H9 (cell line): ENCODE measurements around the gene IL26. TPM values are rescaled to one million over a fixed set of nuclear protein-coding genes. Genes with fewer than 3 reads are reported as not detected.

ENCODE experiments used
- DNase-seq: peaks from one replicate; pipeline ENCODE4 v3.0.0-alpha.2; 2017
- H2AFZ ChIP-seq: one replicate; pipeline ENCODE4 v1.6.1; 2013; ENCODE audit warnings: mild to moderate bottlenecking, low read length, control low read depth, moderate library complexity
- H2AK5ac ChIP-seq: 2 replicates; pipeline ENCODE4 v1.6.1; 2013; ENCODE audit warnings: low read length, control low read depth, mixed read lengths; ENCODE audit not compliant: insufficient read length
- H2BK120ac ChIP-seq: one replicate; pipeline ENCODE4 v1.6.1; 2013; ENCODE audit warnings: low read depth, mild to moderate bottlenecking, low read length, control low read depth, inconsistent platforms; ENCODE audit not compliant: poor library complexity, severe bottlenecking
- H2BK12ac ChIP-seq: 2 replicates; pipeline ENCODE4 v1.6.1; 2013; ENCODE audit warnings: low read length, control low read depth, mixed read lengths, low read depth; ENCODE audit not compliant: insufficient read length
- H2BK15ac ChIP-seq: 2 replicates; pipeline ENCODE4 v1.6.1; 2013; ENCODE audit warnings: low read depth, low read length, control low read depth
- H2BK20ac ChIP-seq: one replicate; pipeline ENCODE4 v1.6.1; 2013; ENCODE audit warnings: low read depth, mild to moderate bottlenecking, low read length, control low read depth, inconsistent platforms; ENCODE audit not compliant: poor library complexity, severe bottlenecking
- H2BK5ac ChIP-seq: 2 replicates; pipeline ENCODE4 v1.6.1; 2013; ENCODE audit warnings: low read length, control low read depth, mixed read lengths; ENCODE audit not compliant: insufficient read length
- H3K14ac ChIP-seq: 2 replicates; pipeline ENCODE4 v1.6.1; 2013; ENCODE audit warnings: low read length, control low read depth; ENCODE audit not compliant: insufficient read depth
- H3K18ac ChIP-seq: 2 replicates; pipeline ENCODE4 v1.6.1; 2013; ENCODE audit warnings: low read depth, mild to moderate bottlenecking, mixed read lengths, low read length, control low read depth; ENCODE audit not compliant: insufficient read length
- H3K23ac ChIP-seq: 2 replicates; pipeline ENCODE4 v1.6.1; 2013; ENCODE audit warnings: low read length, control low read depth, mixed read lengths, low read depth; ENCODE audit not compliant: insufficient read length
- H3K23me2 ChIP-seq: 2 replicates; pipeline ENCODE4 v1.6.1; 2013; ENCODE audit warnings: low read depth, mild to moderate bottlenecking, mixed read lengths, low read length, control low read depth; ENCODE audit not compliant: insufficient read length, poor library complexity, severe bottlenecking
- H3K27ac ChIP-seq: 2 replicates; pipeline ENCODE4 v1.5.1; 2013; ENCODE audit warnings: low read length, control low read depth, mixed read lengths, low read depth; ENCODE audit not compliant: insufficient read length
- H3K27me3 ChIP-seq: 2 replicates; pipeline ENCODE4 v1.6.1; 2013; ENCODE audit warnings: low read length, control low read depth, inconsistent platforms; ENCODE audit not compliant: insufficient read depth
- H3K4ac ChIP-seq: 2 replicates; pipeline ENCODE4 v1.6.1; 2013; ENCODE audit warnings: low read depth, mild to moderate bottlenecking, control low read depth, inconsistent platforms, low read length, moderate library complexity
- H3K4me1 ChIP-seq: 2 replicates; pipeline ENCODE4 v1.6.1; 2013; ENCODE audit warnings: low read length, control low read depth, inconsistent platforms; ENCODE audit not compliant: insufficient read depth
- H3K4me2 ChIP-seq: 2 replicates; pipeline ENCODE4 v1.6.1; 2013; ENCODE audit warnings: low read length, control low read depth, mixed read lengths; ENCODE audit not compliant: insufficient read length, insufficient read depth
- H3K56ac ChIP-seq: 2 replicates; pipeline ENCODE4 v1.6.1; 2013; ENCODE audit warnings: low read depth, mild to moderate bottlenecking, mixed read lengths, low read length, control low read depth; ENCODE audit not compliant: insufficient read length
- H3K79me1 ChIP-seq: 2 replicates; pipeline ENCODE4 v1.6.1; 2013; ENCODE audit warnings: low read depth, mild to moderate bottlenecking, moderate library complexity, low read length, control low read depth, inconsistent platforms; ENCODE audit not compliant: insufficient read depth, poor library complexity, severe bottlenecking
- H3K79me2 ChIP-seq: 2 replicates; pipeline ENCODE4 v1.6.1; 2013; ENCODE audit warnings: low read length, control low read depth, inconsistent platforms; ENCODE audit not compliant: insufficient read depth
- H3K9ac ChIP-seq: 2 replicates; pipeline ENCODE4 v1.6.1; 2013; ENCODE audit warnings: low read length, control low read depth, mixed read lengths; ENCODE audit not compliant: insufficient read length; ENCODE audit errors: extremely low read depth
- H3K9me3 ChIP-seq: one replicate; pipeline ENCODE4 v1.6.1; 2013; ENCODE audit warnings: low read depth, low read length, inconsistent platforms; ENCODE audit not compliant: control insufficient read depth
- H3T11ph ChIP-seq: one replicate; pipeline ENCODE4 v1.6.1; 2013; ENCODE audit warnings: mild to moderate bottlenecking, low read length, control low read depth, inconsistent platforms
- H4K20me1 ChIP-seq: one replicate; pipeline ENCODE4 v1.6.1; 2013; ENCODE audit not compliant: control insufficient read depth, insufficient read length, insufficient read depth
- H4K5ac ChIP-seq: 2 replicates; pipeline ENCODE4 v1.6.1; 2013; ENCODE audit warnings: low read depth, mild to moderate bottlenecking, mixed read lengths, low read length, control low read depth; ENCODE audit not compliant: insufficient read length
- H4K8ac ChIP-seq: replicated peaks from 2 replicates; pipeline ENCODE4 v1.6.1; 2013; ENCODE audit warnings: low read length, control low read depth, mixed read lengths, low read depth; ENCODE audit not compliant: insufficient read length
- H4K91ac ChIP-seq: 2 replicates; pipeline ENCODE4 v1.6.1; 2013; ENCODE audit warnings: low read depth, mild to moderate bottlenecking, moderate library complexity, mixed read lengths, low read length, control low read depth; ENCODE audit not compliant: insufficient read length
- H3K27ac Mint-ChIP-seq, 3 experiments: 2 replicates in 2 of 3; 3 replicates in 1 of 3; pipeline ENCODE4 v1.8.0; 2020 to 2021; ENCODE audit warnings: mixed read lengths in 3 of 3, mild to moderate bottlenecking in 1 of 3, moderate library complexity in 1 of 3
- H3K27me3 Mint-ChIP-seq: 2 replicates; pipeline ENCODE4 v1.8.0; 2021; ENCODE audit warnings: low read depth, mild to moderate bottlenecking, moderate library complexity, mixed read lengths
- H3K36me3 Mint-ChIP-seq, 3 experiments: 2 replicates in 2 of 3; 3 replicates in 1 of 3; pipeline ENCODE4 v1.8.0; 2020 to 2021; ENCODE audit warnings: low read depth in 3 of 3, mixed read lengths in 3 of 3; ENCODE audit not compliant: insufficient read depth in 1 of 3
- H3K4me1 Mint-ChIP-seq, 2 experiments: 2 replicates each; pipeline ENCODE4 v1.8.0; 2020; ENCODE audit warnings: mixed read lengths in 2 of 2
- H3K4me3 Mint-ChIP-seq, 2 experiments: 2 replicates in 1 of 2; 3 replicates in 1 of 2; pipeline ENCODE4 v1.8.0; 2020 to 2021; ENCODE audit warnings: mild to moderate bottlenecking in 2 of 2, mixed read lengths in 2 of 2, moderate library complexity in 1 of 2
- H3K9me3 Mint-ChIP-seq, 2 experiments: 2 replicates in 1 of 2; 3 replicates in 1 of 2; pipeline ENCODE4 v1.8.0; 2020; ENCODE audit warnings: mild to moderate bottlenecking in 2 of 2, mixed read lengths in 2 of 2, moderate library complexity in 1 of 2
- CTCF ChIP-seq: fragments of 200-600 bp; sonication (generic); conservative IDR thresholded peaks from 3 replicates; pipeline ENCODE4 v1.8.0; 2021; ENCODE audit warnings: antibody characterized with exemption, mild to moderate bottlenecking
- WGBS: extraction: QIAGEN DNeasy Blood & Tissue Kit; methylation state at CpG from one replicate; pipeline ENCODE4 v1.1.7; 2013; ENCODE audit warnings: missing lambda C conversion rate, low lambda C conversion rate, mixed read lengths; ENCODE audit not compliant: insufficient read length; ENCODE audit errors: extremely low coverage; 5-methylcytosine and 5-hydroxymethylcytosine counted together
- total RNA-seq: library from RNA; stranded (reverse); gene quantifications from 2 replicates; pipeline ENCODE4 v1.2.1, GENCODE V29; 2021

The IL26 gene
- total RNA-seq, 1 experiment from 2014 or later: not detected

- Histone ChIP-seq H3K56ac (no peak overlapping the region), H3K9me3 (no peaks in the 10 kb centered on the region), H3K79me1 (no peaks in the 10 kb centered on the region), H2BK12ac (no peak overlapping the region), H3K27ac (no peak overlapping the region), H4K20me1 (no peaks in the 10 kb centered on the region), H2AK5ac (no peak overlapping the region), H4K8ac (no peak overlapping the region), H2AFZ (no peak overlapping the region), H3K4ac (no peak overlapping the region), H3K4me1 (no peaks in the 10 kb centered on the region), H3K18ac (no peak overlapping the region), H4K91ac (no peak overlapping the region), H2BK5ac (no peak overlapping the region), H2BK20ac (no peak overlapping the region), H3K14ac (no peak overlapping the region), H2BK120ac (no peak overlapping the region), H3K23me2 (no peaks in the 10 kb centered on the region), H3K23ac (no peak overlapping the region), H3K79me2 (no peaks in the 10 kb centered on the region), H3K9ac (no peak overlapping the region), H3K4me2 (no peak overlapping the region), H3K27me3 (no peaks in the 10 kb centered on the region), H4K5ac (no peak overlapping the region), H3T11ph (no peak overlapping the region), H2BK15ac (no peak overlapping the region)
- Mint-ChIP-seq H3K4me3 (no peak overlapping the region), H3K4me1 (peaks cover 3 to 4% of the 10 kb centered on the region in 2 experiments), H3K9me3 (no peaks in the 10 kb centered on the region), H3K27me3 (no peaks in the 10 kb centered on the region), H3K27ac (no peak overlapping the region), H3K36me3 (no peaks in the 10 kb centered on the region)
- no CpG with 5 or more reads among the region's 8 CpGs for WGBS
- DNase-seq: no peak
- TF ChIP-seq CTCF: no peak
These were observed 45.7 kb upstream of the IL26 start for GRCh38 chr12:68271346-68271745.
